Testis (tissue), 2 donors: ENCODE measurements around the gene OXA1L.

ENCODE experiments used
- POLR2A ChIP-seq: fragments of 450-650 bp; IDR thresholded peaks from one replicate; pipeline ENCODE4 v1.6.1; 2017; ENCODE audit warnings: antibody characterized with exemption, mild to moderate bottlenecking, moderate library complexity
- TF ChIP-seq, protein P1 (sequence below), 3 experiments: fragments of 450-650 bp in 2 of 3; fragments of 200-600 bp in 1 of 3; sonication (generic) in 1 of 3; IDR thresholded peaks; one replicate each; pipeline ENCODE4 v1.5.1; 2016 to 2019; ENCODE audit warnings: antibody characterized with exemption in 3 of 3, mild to moderate bottlenecking in 2 of 3, moderate library complexity in 1 of 3

DNA sequence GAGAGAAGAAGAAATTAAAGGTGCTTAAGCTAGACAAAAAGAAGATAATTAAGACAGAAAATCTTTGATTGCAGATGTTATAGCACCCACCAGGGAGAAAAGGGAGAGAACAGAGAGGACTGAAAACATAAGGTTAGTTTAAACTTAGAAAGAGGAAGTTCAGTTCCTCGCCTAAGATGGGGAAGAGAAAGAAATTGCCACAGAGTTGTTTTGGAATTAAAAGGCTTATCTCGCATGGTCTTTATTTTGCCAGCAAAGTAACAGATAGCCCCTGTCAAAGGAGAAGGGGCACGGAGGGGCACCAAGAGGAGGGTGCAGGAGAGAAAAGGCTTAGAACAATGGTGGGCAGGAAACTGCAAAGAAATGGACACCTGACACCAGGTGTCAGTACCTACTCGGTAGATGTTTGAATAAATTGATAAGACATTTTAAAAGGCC, 17.8 kb upstream of the OXA1L start:
- TF ChIP-seq, protein P1, sequence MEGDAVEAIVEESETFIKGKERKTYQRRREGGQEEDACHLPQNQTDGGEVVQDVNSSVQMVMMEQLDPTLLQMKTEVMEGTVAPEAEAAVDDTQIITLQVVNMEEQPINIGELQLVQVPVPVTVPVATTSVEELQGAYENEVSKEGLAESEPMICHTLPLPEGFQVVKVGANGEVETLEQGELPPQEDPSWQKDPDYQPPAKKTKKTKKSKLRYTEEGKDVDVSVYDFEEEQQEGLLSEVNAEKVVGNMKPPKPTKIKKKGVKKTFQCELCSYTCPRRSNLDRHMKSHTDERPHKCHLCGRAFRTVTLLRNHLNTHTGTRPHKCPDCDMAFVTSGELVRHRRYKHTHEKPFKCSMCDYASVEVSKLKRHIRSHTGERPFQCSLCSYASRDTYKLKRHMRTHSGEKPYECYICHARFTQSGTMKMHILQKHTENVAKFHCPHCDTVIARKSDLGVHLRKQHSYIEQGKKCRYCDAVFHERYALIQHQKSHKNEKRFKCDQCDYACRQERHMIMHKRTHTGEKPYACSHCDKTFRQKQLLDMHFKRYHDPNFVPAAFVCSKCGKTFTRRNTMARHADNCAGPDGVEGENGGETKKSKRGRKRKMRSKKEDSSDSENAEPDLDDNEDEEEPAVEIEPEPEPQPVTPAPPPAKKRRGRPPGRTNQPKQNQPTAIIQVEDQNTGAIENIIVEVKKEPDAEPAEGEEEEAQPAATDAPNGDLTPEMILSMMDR (IDR thresholded peaks at IDR 0.05): no peak
- TF ChIP-seq POLR2A: no peak
